Measurements from ENCODE around the gene GIPC3. TPM values are rescaled to one million over a fixed set of nuclear protein-coding genes. Genes with fewer than 3 reads are reported as not detected.

The GIPC3 gene
- total and polyA plus RNA-seq, 2 of the 8 experiments (the other 6 are each of a cell fraction or from before 2014, with no cell fraction given), result 1.0 to 1.2 TPM

DNA sequence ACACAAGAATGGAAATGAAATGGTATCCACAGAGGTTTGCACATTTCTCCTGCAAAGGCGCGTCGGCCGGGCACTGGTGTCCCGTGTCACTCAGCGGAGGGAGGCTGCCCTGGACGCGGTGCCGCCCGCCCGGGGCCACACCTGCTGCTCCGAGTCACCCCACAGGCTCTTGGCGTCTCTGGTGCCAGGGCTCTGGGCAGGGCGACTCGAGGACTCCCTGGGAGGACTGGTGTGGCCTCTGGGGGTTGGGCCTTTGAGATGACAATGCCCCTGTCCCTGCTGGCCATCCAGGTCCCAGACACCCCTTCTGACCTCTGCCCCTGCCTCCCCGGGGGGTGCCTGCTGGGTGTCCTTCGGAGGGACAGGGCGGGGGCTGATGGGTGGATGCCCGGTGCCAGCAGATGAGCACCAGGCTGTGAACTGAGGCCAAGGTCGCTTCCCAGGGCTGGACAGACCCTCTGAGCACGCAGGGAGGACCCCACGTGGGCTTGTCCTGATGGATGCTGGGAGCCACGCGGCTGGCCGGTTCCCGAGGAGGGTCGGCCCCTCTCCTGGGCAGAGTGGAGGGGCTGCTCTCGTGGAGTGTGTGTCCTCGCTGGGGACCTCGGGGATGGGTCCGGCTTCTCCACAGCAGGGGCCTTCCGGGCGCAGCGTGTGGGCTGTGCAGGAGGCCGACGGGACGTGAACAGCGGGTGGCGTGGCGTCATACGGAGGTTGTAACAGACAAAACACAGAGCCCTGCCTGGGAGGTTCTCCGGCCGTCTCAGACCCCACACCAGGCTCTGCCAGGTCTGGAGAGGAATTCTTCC, 46.0 kb downstream of the GIPC3 start:
- Histone ChIP-seq H3K9me3 (ENCODE audit: insufficient read depth in 2 of 2, low read depth in 1 of 2, low read length in 1 of 2) (no peaks in the 10 kb centered on the region), H3K14ac (ENCODE audit: insufficient read length) (no peak overlapping the region), H3K56ac (replicated peaks; ENCODE audit: insufficient read length, low read depth, low read length) (no peak overlapping the region), H2BK20ac (ENCODE audit: low read length) (no peak overlapping the region), H3K4me3 (ENCODE audit: extremely low read depth in 1 of 4, insufficient read depth in 2 of 4, low read depth in 3 of 4, low read length in 4 of 4) (no peak overlapping the region), H3K27me3 (replicated peaks in 1 of 4; ENCODE audit: control insufficient read depth in 3 of 4, extremely low read depth in 1 of 4, insufficient read depth in 3 of 4, low read length in 3 of 4) (no peaks in the 10 kb centered on the region), H3K4me2 (ENCODE audit: insufficient read depth in 1 of 2, low read depth in 2 of 2, low read length in 2 of 2) (no peak overlapping the region), H3K79me2 (ENCODE audit: control insufficient read depth in 1 of 2, insufficient read depth in 2 of 2, low read length in 2 of 2) (peaks cover 0 to 3% of the 10 kb centered on the region in 2 experiments; a peak in 2 of 4 replicates), H2BK15ac (ENCODE audit: low read length) (no peak overlapping the region), H2BK12ac (ENCODE audit: low read depth, low read length) (no peak overlapping the region), H4K5ac (ENCODE audit: insufficient read length, low read depth, low read length) (no peak overlapping the region), H4K8ac (ENCODE audit: extremely low read depth, insufficient read depth, low read length) (peak overlapping the region; percentile 51; the same call in 1 of the 2 replicates), H3K4ac (replicated peaks; ENCODE audit: insufficient read length, low read depth, low read length) (no peak overlapping the region), H3K36me3 (ENCODE audit: control insufficient read depth in 2 of 4, insufficient read depth in 4 of 4, low read length in 3 of 4) (peaks cover 0 to 18% (median 0%) of the 10 kb centered on the region in 4 experiments; a peak in 1 of 8 replicates), H2BK120ac (replicated peaks; ENCODE audit: low read depth, low read length) (no peak overlapping the region), H4K91ac (replicated peaks; ENCODE audit: insufficient read length, low read length) (no peak overlapping the region), H4K20me1 (replicated peaks in 1 of 2; ENCODE audit: control insufficient read depth in 1 of 2, insufficient read depth in 2 of 2, low read length in 2 of 2) (peaks cover 0 to 1% of the 10 kb centered on the region in 2 experiments), H3K18ac (ENCODE audit: extremely low read depth, low read length) (no peak overlapping the region), H2BK5ac (ENCODE audit: low read depth, low read length) (no peak overlapping the region), H3K4me1 (replicated peaks in 1 of 4; ENCODE audit: control insufficient read depth in 3 of 4, insufficient read depth in 4 of 4, low read length in 3 of 4) (no peaks in the 10 kb centered on the region; a peak in 1 of 7 replicates), H2AFZ (ENCODE audit: low read length) (no peak overlapping the region), H3K23ac (ENCODE audit: insufficient read length) (no peak overlapping the region), H3K27ac (ENCODE audit: low read depth, low read length) (no peak overlapping the region), H3K79me1 (ENCODE audit: low read depth, low read length) (0 out of 2 replicates have a peak, but pooled peaks cover under 1% of the 10 kb centered on the region), H3K23me2 (ENCODE audit: low read depth, low read length) (no peaks in the 10 kb centered on the region; the same call in 1 of the 2 replicates), H3K9ac (replicated peaks in 1 of 4; ENCODE audit: extremely low read depth in 1 of 4, low read depth in 3 of 4, low read length in 3 of 4) (no peak overlapping the region), H2AK5ac (ENCODE audit: low read depth, low read length) (no peak overlapping the region)
- ChIA-PET POLR2A (ENCODE audit: partially characterized antibody) (no interaction called here), CTCF (ENCODE audit: partially characterized antibody) (interaction anchor here (1.7 kb wide), 1 partner anchor 12 kb away, joined by 5 read pairs; no protein-coding TSS in a partner anchor)
- no peak for DNase-seq (ENCODE audit: low read depth in 1 of 2, low spot score in 2 of 2)
- 89% methylated on average over 33 of the region's 43 CpGs; no CpG with 5 or more reads in 1 of the 2 experiments for WGBS, 2 experiments (ENCODE audit: extremely low coverage in 1 of 2, insufficient coverage in 1 of 2, insufficient read length in 1 of 2, insufficient replicate concordance in 2 of 2, low coverage in 1 of 2, low lambda C conversion rate in 2 of 2, missing lambda C conversion rate in 1 of 2)
- FAIRE-seq, result no peak
- TF ChIP-seq EP300 (IDR thresholded peaks at IDR 0.05; ENCODE audit: borderline replicate concordance in 1 of 2, low read depth in 2 of 2, low read length in 2 of 2) (no peak), TCF12 (IDR thresholded peaks at IDR 0.05; ENCODE audit: low read depth, low read length) (no peak), BCL11A (IDR thresholded peaks at IDR 0.05; ENCODE audit: low read depth in 2 of 2, low read length in 2 of 2) (no peak), GABPA (IDR thresholded peaks at IDR 0.05; ENCODE audit: borderline replicate concordance, insufficient read depth, low read length) (no peak), SP1 (IDR thresholded peaks at IDR 0.05; ENCODE audit: low read depth, low read length) (no peak), SP2 (IDR thresholded peaks at IDR 0.05; ENCODE audit: low read length) (no peak), TEAD4 (IDR thresholded peaks at IDR 0.05; ENCODE audit: low read depth, low read length) (no peak), RBBP5 (IDR thresholded peaks at IDR 0.05; ENCODE audit: borderline replicate concordance, low read depth, low read length) (no peak), HDAC6 (IDR thresholded peaks at IDR 0.05; ENCODE audit: low read depth, low read length) (no peak)
- TF ChIP-seq, protein P1, sequence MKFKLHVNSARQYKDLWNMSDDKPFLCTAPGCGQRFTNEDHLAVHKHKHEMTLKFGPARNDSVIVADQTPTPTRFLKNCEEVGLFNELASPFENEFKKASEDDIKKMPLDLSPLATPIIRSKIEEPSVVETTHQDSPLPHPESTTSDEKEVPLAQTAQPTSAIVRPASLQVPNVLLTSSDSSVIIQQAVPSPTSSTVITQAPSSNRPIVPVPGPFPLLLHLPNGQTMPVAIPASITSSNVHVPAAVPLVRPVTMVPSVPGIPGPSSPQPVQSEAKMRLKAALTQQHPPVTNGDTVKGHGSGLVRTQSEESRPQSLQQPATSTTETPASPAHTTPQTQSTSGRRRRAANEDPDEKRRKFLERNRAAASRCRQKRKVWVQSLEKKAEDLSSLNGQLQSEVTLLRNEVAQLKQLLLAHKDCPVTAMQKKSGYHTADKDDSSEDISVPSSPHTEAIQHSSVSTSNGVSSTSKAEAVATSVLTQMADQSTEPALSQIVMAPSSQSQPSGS (IDR thresholded peaks at IDR 0.05; ENCODE audit: low read length), result no peak
